ENCODE measurements around the gene FRMD5. TPM values are rescaled to one million over a fixed set of nuclear protein-coding genes. Genes with fewer than 3 reads are reported as not detected.
"Not testable (repeated sequence)": the region's sequence is repeated elsewhere in the genome, so short reads cannot be mapped to it uniquely, and the experiment has no call there.

Gene FRMD5
- total RNA-seq, 2 donors from 2014 or later: 3.6 to 7.0 TPM

DNA sequence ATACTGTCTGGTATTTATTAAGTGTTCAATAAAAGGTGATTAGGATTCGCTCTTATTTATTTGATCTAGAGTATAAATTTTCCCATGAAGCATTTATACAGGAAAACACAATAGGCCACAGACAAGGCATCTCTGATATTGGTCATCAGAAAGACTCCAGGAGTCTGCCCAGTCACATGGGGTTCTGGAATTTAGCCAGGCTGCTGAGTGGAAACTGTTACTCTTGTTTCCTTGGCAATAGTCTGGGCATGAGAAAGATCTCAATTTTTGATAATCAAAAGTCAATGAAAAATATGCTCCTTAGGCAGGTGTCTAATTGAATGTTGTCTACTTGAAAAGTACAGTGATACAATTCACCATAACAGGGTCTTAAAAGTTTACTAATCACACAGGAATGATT lies 161.2 kb downstream of the FRMD5 start:
- H3K27me3 Mint-ChIP-seq (ENCODE audit: insufficient read depth): no peaks in the 10 kb centered on the region
- peaks cover 2% of the 10 kb centered on the region for H3K4me1 ChIP-seq (ENCODE audit: control insufficient read depth, insufficient read depth, low read length)
- no peak overlapping the region for H3K4me3 ChIP-seq (ENCODE audit: low read length)
- no peaks in the 10 kb centered on the region for H3K36me3 ChIP-seq (ENCODE audit: control insufficient read depth, insufficient read depth, low read length)
- peaks cover 6% of the 10 kb centered on the region for H3K4me1 Mint-ChIP-seq
- no peak overlapping the region for H3K4me3 Mint-ChIP-seq
- H3K36me3 Mint-ChIP-seq (ENCODE audit: low read depth): no peaks in the 10 kb centered on the region
- TF ChIP-seq, protein P1, sequence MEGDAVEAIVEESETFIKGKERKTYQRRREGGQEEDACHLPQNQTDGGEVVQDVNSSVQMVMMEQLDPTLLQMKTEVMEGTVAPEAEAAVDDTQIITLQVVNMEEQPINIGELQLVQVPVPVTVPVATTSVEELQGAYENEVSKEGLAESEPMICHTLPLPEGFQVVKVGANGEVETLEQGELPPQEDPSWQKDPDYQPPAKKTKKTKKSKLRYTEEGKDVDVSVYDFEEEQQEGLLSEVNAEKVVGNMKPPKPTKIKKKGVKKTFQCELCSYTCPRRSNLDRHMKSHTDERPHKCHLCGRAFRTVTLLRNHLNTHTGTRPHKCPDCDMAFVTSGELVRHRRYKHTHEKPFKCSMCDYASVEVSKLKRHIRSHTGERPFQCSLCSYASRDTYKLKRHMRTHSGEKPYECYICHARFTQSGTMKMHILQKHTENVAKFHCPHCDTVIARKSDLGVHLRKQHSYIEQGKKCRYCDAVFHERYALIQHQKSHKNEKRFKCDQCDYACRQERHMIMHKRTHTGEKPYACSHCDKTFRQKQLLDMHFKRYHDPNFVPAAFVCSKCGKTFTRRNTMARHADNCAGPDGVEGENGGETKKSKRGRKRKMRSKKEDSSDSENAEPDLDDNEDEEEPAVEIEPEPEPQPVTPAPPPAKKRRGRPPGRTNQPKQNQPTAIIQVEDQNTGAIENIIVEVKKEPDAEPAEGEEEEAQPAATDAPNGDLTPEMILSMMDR (conservative IDR thresholded peaks at IDR 0.05): no peak
- no peaks in the 10 kb centered on the region for H3K9me3 ChIP-seq (ENCODE audit: control insufficient read depth, low read length)
- H3K27ac Mint-ChIP-seq: no peak overlapping the region
- no peak overlapping the region for H3K27ac ChIP-seq (ENCODE audit: low read depth, low read length)
- DNase-seq: no peak
- no peaks in the 10 kb centered on the region for H3K27me3 ChIP-seq (ENCODE audit: control insufficient read depth, insufficient read depth, low read length, poor library complexity, severe bottlenecking)
- H3K9me3 Mint-ChIP-seq: no peaks in the 10 kb centered on the region
- no peak overlapping the region for H3K9ac ChIP-seq (ENCODE audit: extremely low read depth, low read length, poor library complexity, severe bottlenecking)
- 88% methylated on average over 1 of the region's 1 CpG; no CpG with 5 or more reads in 1 of the 2 experiments for WGBS, 2 experiments (ENCODE audit: insufficient coverage in 1 of 2, insufficient read length in 1 of 2)

DNA sequence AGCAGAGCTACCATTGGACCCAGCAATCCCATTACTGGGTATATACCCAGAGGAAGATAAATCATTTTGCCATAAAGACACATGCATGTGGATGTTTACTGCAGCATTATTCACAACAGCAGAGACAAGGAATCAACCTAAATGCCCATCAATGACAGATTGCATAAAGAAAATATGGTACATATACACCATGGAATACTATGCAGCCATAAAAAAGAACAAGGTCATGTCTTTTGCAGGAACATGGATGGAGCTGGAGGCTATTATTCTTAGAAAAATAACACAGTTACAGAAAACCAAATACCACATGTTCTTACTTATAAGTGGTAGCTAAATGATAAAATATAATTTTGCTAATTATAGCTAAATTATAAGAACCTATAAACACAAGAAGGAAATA lies 162.3 kb downstream of the FRMD5 start:
- H3K9me3 ChIP-seq (ENCODE audit: control insufficient read depth, low read length); H3K27ac Mint-ChIP-seq; H3K27ac ChIP-seq (ENCODE audit: low read depth, low read length); DNase-seq; H3K36me3 ChIP-seq (ENCODE audit: control insufficient read depth, insufficient read depth, low read length); H3K4me3 Mint-ChIP-seq; H3K27me3 Mint-ChIP-seq (ENCODE audit: insufficient read depth); H3K4me1 ChIP-seq (ENCODE audit: control insufficient read depth, insufficient read depth, low read length); H3K36me3 Mint-ChIP-seq (ENCODE audit: low read depth); H3K9me3 Mint-ChIP-seq; H3K4me1 Mint-ChIP-seq; H3K9ac ChIP-seq (ENCODE audit: extremely low read depth, low read length, poor library complexity, severe bottlenecking); H3K27me3 ChIP-seq (ENCODE audit: control insufficient read depth, insufficient read depth, low read length, poor library complexity, severe bottlenecking); H3K4me3 ChIP-seq (ENCODE audit: low read length): not testable (repeated sequence)

DNA sequence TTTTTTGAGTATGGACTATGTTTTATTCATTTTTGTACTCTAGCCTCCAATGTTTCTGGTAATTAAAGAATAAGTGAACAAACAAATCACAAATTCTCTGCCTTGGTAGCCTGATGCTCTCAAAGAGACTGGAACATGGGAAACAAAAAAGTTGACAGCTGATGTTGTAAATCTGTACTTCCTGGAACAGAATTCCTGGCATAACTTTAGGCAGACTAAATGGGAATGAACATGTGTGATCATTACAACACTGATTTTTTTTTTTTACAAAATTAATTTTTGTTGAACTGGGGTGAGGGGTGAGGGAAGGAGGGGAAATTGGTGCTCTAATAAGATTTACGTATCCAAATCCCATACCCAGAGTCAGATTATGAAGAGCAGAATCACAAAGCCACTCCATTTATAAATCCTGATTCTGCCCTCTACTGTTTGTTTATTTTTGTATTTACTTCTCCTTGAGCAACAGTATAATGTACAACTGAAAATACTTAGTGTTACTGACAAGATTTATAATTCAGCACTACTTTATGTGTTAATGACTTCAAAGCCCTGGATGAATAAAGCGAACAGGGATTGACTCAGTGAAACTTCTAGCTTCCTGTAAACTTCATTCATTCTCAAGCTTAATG lies 165.0 kb downstream of the FRMD5 start:
- no peaks in the 10 kb centered on the region for H3K27me3 Mint-ChIP-seq (ENCODE audit: insufficient read depth)
- H3K9me3 Mint-ChIP-seq: no peaks in the 10 kb centered on the region
- Histone ChIP-seq H3K9me3 (ENCODE audit: control insufficient read depth, low read length) (no peaks in the 10 kb centered on the region), H3K36me3 (ENCODE audit: control insufficient read depth, insufficient read depth, low read length) (no peaks in the 10 kb centered on the region), H3K4me1 (ENCODE audit: control insufficient read depth, insufficient read depth, low read length) (no peaks in the 10 kb centered on the region), H3K27me3 (ENCODE audit: control insufficient read depth, insufficient read depth, low read length, poor library complexity, severe bottlenecking) (no peaks in the 10 kb centered on the region), H3K27ac (ENCODE audit: low read depth, low read length) (no peak overlapping the region), H3K9ac (ENCODE audit: extremely low read depth, low read length, poor library complexity, severe bottlenecking) (no peak overlapping the region), H3K4me3 (ENCODE audit: low read length) (no peak overlapping the region)
- H3K36me3 Mint-ChIP-seq (ENCODE audit: low read depth): no peaks in the 10 kb centered on the region
- H3K27ac Mint-ChIP-seq: no peak overlapping the region
- H3K4me1 Mint-ChIP-seq: peaks cover 7% of the 10 kb centered on the region
- DNase-seq: no peak
- TF ChIP-seq, protein P1 (conservative IDR thresholded peaks at IDR 0.05): no peak
- no peak overlapping the region for H3K4me3 Mint-ChIP-seq
- WGBS, 2 experiments (ENCODE audit: insufficient coverage in 1 of 2, insufficient read length in 1 of 2): 92 to 100% methylated on average over 1 of the region's 2 CpGs

DNA sequence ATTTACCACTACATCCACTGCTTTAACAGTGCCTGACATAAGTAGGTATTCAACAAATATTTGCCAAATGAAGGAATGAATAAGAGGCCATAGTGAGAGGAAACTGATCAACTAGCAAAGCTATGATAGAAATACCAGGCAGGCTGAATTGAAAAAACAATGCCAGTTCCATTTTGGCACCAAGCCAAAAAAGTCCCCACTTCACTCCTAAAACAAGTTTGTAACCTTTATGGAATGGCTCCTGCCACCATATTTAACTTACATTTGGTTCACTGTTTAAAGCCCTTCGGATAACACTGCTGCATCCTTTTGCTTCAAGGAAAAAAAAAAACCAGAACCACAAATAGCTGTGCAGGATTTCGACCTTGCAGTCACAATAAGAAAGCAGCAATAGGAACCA lies 166.1 kb downstream of the FRMD5 start:
- 86 to 89% methylated on average over 2 of the region's 2 CpGs for WGBS, 2 experiments (ENCODE audit: insufficient coverage in 1 of 2, insufficient read length in 1 of 2)
- peaks cover 7% of the 10 kb centered on the region for H3K4me1 Mint-ChIP-seq
- H3K36me3 Mint-ChIP-seq (ENCODE audit: low read depth): no peaks in the 10 kb centered on the region
- H3K27me3 ChIP-seq (ENCODE audit: control insufficient read depth, insufficient read depth, low read length, poor library complexity, severe bottlenecking): no peaks in the 10 kb centered on the region
- TF ChIP-seq, protein P1 (conservative IDR thresholded peaks at IDR 0.05): no peak
- no peak overlapping the region for H3K4me3 Mint-ChIP-seq
- H3K4me3 ChIP-seq (ENCODE audit: low read length): no peak overlapping the region
- no peak overlapping the region for H3K9ac ChIP-seq (ENCODE audit: extremely low read depth, low read length, poor library complexity, severe bottlenecking)
- no peaks in the 10 kb centered on the region for H3K36me3 ChIP-seq (ENCODE audit: control insufficient read depth, insufficient read depth, low read length)
- H3K27me3 Mint-ChIP-seq (ENCODE audit: insufficient read depth): no peaks in the 10 kb centered on the region
- H3K9me3 Mint-ChIP-seq: no peaks in the 10 kb centered on the region
- H3K9me3 ChIP-seq (ENCODE audit: control insufficient read depth, low read length): no peaks in the 10 kb centered on the region
- peak overlapping the region; percentile 20 for H3K27ac Mint-ChIP-seq
- no peak overlapping the region for H3K27ac ChIP-seq (ENCODE audit: low read depth, low read length)
- no peak for DNase-seq
- no peaks in the 10 kb centered on the region for H3K4me1 ChIP-seq (ENCODE audit: control insufficient read depth, insufficient read depth, low read length)

Measured in endodermal cell (in vitro differentiated cells).